HepG2 (cell line): Measurements from ENCODE around the gene RNU7-1. TPM values are rescaled to one million over a fixed set of nuclear protein-coding genes. Genes with fewer than 3 reads are reported as not detected.

Experiments used
- ATAD3A ChIP-seq: sonication (generic); formaldehyde crosslinking; IDR thresholded peaks from 2 replicates; pipeline ENCODE4 v1.4.0; 2020; ENCODE audit warnings: missing genetic modification reagents
- ATF7-NPFF ChIP-seq: sonication (generic); formaldehyde crosslinking; IDR thresholded peaks from 2 replicates; pipeline ENCODE4 v1.8.1; 2023; ENCODE audit warnings: mild to moderate bottlenecking, low read depth, missing genetic modification reagents, moderate library complexity
- CSRNP1 ChIP-seq: sonication (generic); formaldehyde crosslinking; IDR thresholded peaks from 2 replicates; pipeline ENCODE4 v1.8.1; 2023; ENCODE audit warnings: mild to moderate bottlenecking, missing genetic modification reagents
- ERF ChIP-seq: IDR thresholded peaks from 2 replicates; pipeline ENCODE4 v1.6.1; 2018; ENCODE audit warnings: missing biosample characterization, missing genetic modification reagents
- IKZF1 ChIP-seq: fragments of 450-650 bp; IDR thresholded peaks from 2 replicates; pipeline ENCODE4 v1.7.1; 2016
- KAT7 ChIP-seq: IDR thresholded peaks from 2 replicates; pipeline ENCODE4 v1.6.1; 2018; ENCODE audit warnings: borderline replicate concordance, missing compliant biosample characterization
- KMT2A ChIP-seq: sonication (generic); formaldehyde crosslinking; IDR thresholded peaks from 2 replicates; pipeline ENCODE4 v1.4.0; 2020; ENCODE audit warnings: missing genetic modification reagents
- MXD4 ChIP-seq: IDR thresholded peaks from 2 replicates; pipeline ENCODE4 v1.6.1; 2016; ENCODE audit warnings: mild to moderate bottlenecking, missing biosample characterization, missing genetic modification reagents
- NFIC ChIP-seq: IDR thresholded peaks from 2 replicates; pipeline ENCODE4 v1.6.1; 2012; ENCODE audit warnings: mild to moderate bottlenecking, low read length, inconsistent platforms
- PTBP1 ChIP-seq: fragments of 200-400 bp; formaldehyde crosslinking; IDR thresholded peaks from 2 replicates; pipeline ENCODE4 v1.6.1; 2018; ENCODE audit warnings: low read length, low read depth; ENCODE audit not compliant: poor library complexity, severe bottlenecking
- RAD21 ChIP-seq: fragments of 450-650 bp; formaldehyde crosslinking; IDR thresholded peaks from 2 replicates; pipeline ENCODE4 v1.5.0; 2020; ENCODE audit warnings: mild to moderate bottlenecking
- RORA ChIP-seq: sonication (generic); formaldehyde crosslinking; IDR thresholded peaks from 2 replicates; pipeline ENCODE4 v1.5.0; 2020; ENCODE audit warnings: mild to moderate bottlenecking, missing genetic modification reagents, moderate library complexity
- SP1 ChIP-seq, 2 experiments: fragments of 450-650 bp in 1 of 2; sonication (generic) in 1 of 2; formaldehyde crosslinking in 1 of 2; IDR thresholded peaks; 2 replicates each; pipeline versions ENCODE4 v1.4.0 to v1.6.1; 2016 to 2020; ENCODE audit warnings: missing genetic modification reagents in 1 of 2
- TERF1 ChIP-seq: sonication (generic); formaldehyde crosslinking; IDR thresholded peaks from 2 replicates; pipeline ENCODE4 v1.8.0; 2022; ENCODE audit warnings: mild to moderate bottlenecking, missing genetic modification reagents, moderate library complexity
- XBP1 ChIP-seq: sonication (generic); formaldehyde crosslinking; IDR thresholded peaks from 2 replicates; pipeline ENCODE4 v1.5.0; 2020; ENCODE audit warnings: missing genetic modification reagents
- YEATS4 ChIP-seq: sonication (generic); formaldehyde crosslinking; IDR thresholded peaks from 2 replicates; pipeline ENCODE4 v1.4.0; 2020; ENCODE audit warnings: missing genetic modification reagents, borderline replicate concordance
- ZNF136 ChIP-seq: sonication (generic); formaldehyde crosslinking; IDR thresholded peaks from 2 replicates; pipeline ENCODE4 v1.8.1; 2022; ENCODE audit warnings: low read depth, mild to moderate bottlenecking, moderate library complexity, missing genetic modification reagents
- ZNF224 ChIP-seq: sonication (generic); formaldehyde crosslinking; IDR thresholded peaks from 2 replicates; pipeline ENCODE4 v1.5.0; 2020; ENCODE audit warnings: mild to moderate bottlenecking, missing genetic modification reagents
- ZNF367 ChIP-seq: sonication (generic); formaldehyde crosslinking; IDR thresholded peaks from 2 replicates; pipeline ENCODE4 v1.4.0; 2020; ENCODE audit warnings: missing genetic modification reagents, borderline replicate concordance
- ZNF484 ChIP-seq: sonication (generic); formaldehyde crosslinking; IDR thresholded peaks from 2 replicates; pipeline ENCODE4 v1.5.1; 2020; ENCODE audit warnings: mild to moderate bottlenecking, low read depth, missing genetic modification reagents, borderline replicate concordance
- ZNF720 ChIP-seq: sonication (generic); formaldehyde crosslinking; IDR thresholded peaks from 2 replicates; pipeline ENCODE4 v1.4.0; 2020; ENCODE audit warnings: missing genetic modification reagents
- ZNF766 ChIP-seq: sonication (generic); formaldehyde crosslinking; IDR thresholded peaks from 2 replicates; pipeline ENCODE4 v1.5.0; 2020; ENCODE audit warnings: missing genetic modification reagents, borderline replicate concordance
- ZSCAN12 ChIP-seq: sonication (generic); formaldehyde crosslinking; IDR thresholded peaks from 2 replicates; pipeline ENCODE4 v1.9.0; 2021; ENCODE audit warnings: mild to moderate bottlenecking, missing genetic modification reagents
- polyA plus RNA-seq, 8 experiments: library from polyadenylated mRNA; depleted of rRNA in 3 of 8; stranded (reverse) in 7 of 8; unstranded in 1 of 8; fragments of >200 nt; fragmentation: Illumina TruSeq in 4 of 8; extraction: Trizol in 4 of 8; gene quantifications; 2 replicates each; pipeline versions ENCODE4 v1.2.1 to v1.2.3, GENCODE V29; 2011 to 2016; ENCODE audit warnings: low read depth in 4 of 8, missing spikeins in 1 of 8, mixed read lengths in 1 of 8; ENCODE audit not compliant: insufficient read depth in 1 of 8
- total RNA-seq, 5 experiments: library from RNA; depleted of rRNA; stranded (reverse); fragments of >200 nt; fragmentation: Illumina TruSeq; extraction: Trizol; gene quantifications; 2 replicates each; pipeline ENCODE4 v1.2.3, GENCODE V29; 2016; ENCODE audit warnings: low read depth in 1 of 5
- TF ChIP-seq, protein P1 (sequence below): sonication (generic); formaldehyde crosslinking; IDR thresholded peaks from 2 replicates; pipeline ENCODE4 v1.5.1; 2020; ENCODE audit warnings: mild to moderate bottlenecking, missing genetic modification reagents, moderate library complexity
- TF ChIP-seq, protein P2 (sequence below): IDR thresholded peaks from 2 replicates; pipeline ENCODE4 v1.6.1; 2016; ENCODE audit warnings: mild to moderate bottlenecking

The RNU7-1 gene
- total and polyA plus RNA-seq, 2 of the 13 experiments (the other 11 are each of a cell fraction or from before 2014, with no cell fraction given): not detected

DNA sequence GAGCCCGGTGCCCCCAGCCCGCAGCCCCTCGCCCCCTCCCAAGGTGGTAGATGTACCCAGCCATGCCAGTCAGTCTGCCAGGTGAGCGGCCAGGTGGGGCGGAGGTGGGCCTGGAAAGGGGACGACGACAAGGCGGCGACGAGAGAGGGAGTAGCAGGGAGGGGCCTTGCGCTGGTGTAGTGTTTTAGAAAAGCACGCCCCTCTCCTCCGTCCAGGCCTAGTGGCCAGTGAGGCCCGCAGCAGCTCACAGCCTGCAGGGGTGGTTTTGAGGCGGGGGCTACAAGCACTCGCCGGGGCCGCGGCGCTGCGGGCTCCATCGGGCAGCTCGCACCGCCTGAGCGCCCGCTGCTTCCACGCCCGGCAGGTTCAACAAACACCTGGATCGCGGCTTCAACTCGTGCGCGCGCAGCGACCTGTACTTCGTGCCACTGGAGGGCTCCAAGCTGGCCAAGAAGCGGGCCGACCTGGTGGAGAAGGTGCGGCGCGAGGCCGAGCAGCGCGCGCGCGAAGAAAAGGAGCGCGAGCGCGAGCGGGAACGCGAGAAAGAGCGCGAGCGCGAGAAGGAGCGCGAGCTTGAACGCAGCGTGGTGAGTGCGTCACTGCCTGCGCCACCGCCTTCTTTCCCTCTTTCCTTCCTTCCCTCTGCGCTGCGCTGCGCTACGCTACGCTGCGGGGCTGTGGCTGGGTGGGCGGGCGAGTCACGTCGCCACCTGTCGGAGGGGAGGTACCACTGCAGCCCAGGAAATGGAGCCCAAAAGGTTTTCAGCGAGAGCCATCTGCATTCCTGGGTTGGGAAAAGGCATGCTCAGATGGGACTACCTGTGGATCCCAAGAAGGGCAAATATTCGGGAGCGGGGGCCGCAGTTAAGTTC, 5.9 kb upstream of the RNU7-1 start (continued):
- TF ChIP-seq TERF1 (CRISPR knock-in tag) (no peak), ZNF720 (CRISPR knock-in tag) (no peak), ATAD3A (0 out of 2 replicates have a peak, but pooled peaks have one; percentile 2), ZNF484 (CRISPR knock-in tag) (0 out of 2 replicates have a peak, but pooled peaks have one; percentile 72), ATF7-NPFF (CRISPR knock-in tag) (peak; percentile 88), RAD21 (CRISPR knock-in tag) (peak; percentile 66; the same call in 1 of the 2 replicates), ZNF766 (peak; percentile 71; the same call in 1 of the 2 replicates), SP1 (IDR thresholded peaks at IDR 0.05) (no peak), SP1 (CRISPR knock-in tag; IDR thresholded peaks at IDR 0.05) (peak; percentile 91), KAT7 (CRISPR knock-in tag) (peak; percentile 82; the same call in 1 of the 2 replicates), ZNF367 (CRISPR knock-in tag) (no peak), ZNF224 (CRISPR knock-in tag) (peak; percentile 83), PTBP1 (no peak), ZNF136 (0 out of 2 replicates have a peak, but pooled peaks have one; percentile 75), MXD4 (CRISPR knock-in tag) (peak; percentile 85), RORA (no peak), NFIC (no peak), ERF (peak; percentile 94), KMT2A (CRISPR knock-in tag) (peak; percentile 92), XBP1 (CRISPR knock-in tag) (no peak), CSRNP1 (CRISPR knock-in tag) (peak; percentile 92), ZSCAN12 (CRISPR knock-in tag) (peak; percentile 70; the same call in 1 of the 2 replicates), YEATS4 (CRISPR knock-in tag) (peak; percentile 50; the same call in 1 of the 2 replicates), IKZF1 (no peak)
- TF ChIP-seq, protein P1, sequence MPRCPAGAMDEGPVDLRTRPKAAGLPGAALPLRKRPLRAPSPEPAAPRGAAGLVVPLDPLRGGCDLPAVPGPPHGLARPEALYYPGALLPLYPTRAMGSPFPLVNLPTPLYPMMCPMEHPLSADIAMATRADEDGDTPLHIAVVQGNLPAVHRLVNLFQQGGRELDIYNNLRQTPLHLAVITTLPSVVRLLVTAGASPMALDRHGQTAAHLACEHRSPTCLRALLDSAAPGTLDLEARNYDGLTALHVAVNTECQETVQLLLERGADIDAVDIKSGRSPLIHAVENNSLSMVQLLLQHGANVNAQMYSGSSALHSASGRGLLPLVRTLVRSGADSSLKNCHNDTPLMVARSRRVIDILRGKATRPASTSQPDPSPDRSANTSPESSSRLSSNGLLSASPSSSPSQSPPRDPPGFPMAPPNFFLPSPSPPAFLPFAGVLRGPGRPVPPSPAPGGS: peak; percentile 81
- TF ChIP-seq, protein P2, sequence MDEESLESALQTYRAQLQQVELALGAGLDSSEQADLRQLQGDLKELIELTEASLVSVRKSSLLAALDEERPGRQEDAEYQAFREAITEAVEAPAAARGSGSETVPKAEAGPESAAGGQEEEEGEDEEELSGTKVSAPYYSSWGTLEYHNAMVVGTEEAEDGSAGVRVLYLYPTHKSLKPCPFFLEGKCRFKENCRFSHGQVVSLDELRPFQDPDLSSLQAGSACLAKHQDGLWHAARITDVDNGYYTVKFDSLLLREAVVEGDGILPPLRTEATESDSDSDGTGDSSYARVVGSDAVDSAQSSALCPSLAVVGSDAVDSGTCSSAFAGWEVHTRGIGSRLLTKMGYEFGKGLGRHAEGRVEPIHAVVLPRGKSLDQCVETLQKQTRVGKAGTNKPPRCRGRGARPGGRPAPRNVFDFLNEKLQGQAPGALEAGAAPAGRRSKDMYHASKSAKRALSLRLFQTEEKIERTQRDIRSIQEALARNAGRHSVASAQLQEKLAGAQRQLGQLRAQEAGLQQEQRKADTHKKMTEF (CRISPR knock-in tag): peak; percentile 94
